Osteocyte (in vitro differentiated cells): ENCODE data around the gene UBXN10. TPM values are rescaled to one million over a fixed set of nuclear protein-coding genes. Genes with fewer than 3 reads are reported as not detected.

ENCODE experiments used
- DNase-seq: peaks from one replicate; pipeline ENCODE4 v3.0.0; 2021; ENCODE audit warnings: mixed read lengths; ENCODE audit not compliant: unreplicated experiment; ENCODE audit errors: extremely low spot score
- H3K27ac Mint-ChIP-seq: one replicate; pipeline ENCODE4 v1.8.0; 2021; ENCODE audit warnings: mild to moderate bottlenecking, mixed read lengths; ENCODE audit not compliant: unreplicated experiment
- H3K27me3 Mint-ChIP-seq: one replicate; pipeline ENCODE4 v1.8.0; 2021; ENCODE audit warnings: mixed read lengths; ENCODE audit not compliant: unreplicated experiment
- H3K36me3 Mint-ChIP-seq: one replicate; pipeline ENCODE4 v1.8.0; 2021; ENCODE audit warnings: mixed read lengths; ENCODE audit not compliant: unreplicated experiment
- H3K4me1 Mint-ChIP-seq: one replicate; pipeline ENCODE4 v1.8.0; 2021; ENCODE audit warnings: mixed read lengths; ENCODE audit not compliant: unreplicated experiment
- H3K4me3 Mint-ChIP-seq: one replicate; pipeline ENCODE4 v1.8.0; 2021; ENCODE audit warnings: mild to moderate bottlenecking, moderate library complexity, mixed read lengths; ENCODE audit not compliant: unreplicated experiment
- H3K9me3 Mint-ChIP-seq: one replicate; pipeline ENCODE4 v1.8.0; 2021; ENCODE audit warnings: mixed read lengths; ENCODE audit not compliant: unreplicated experiment
- CTCF ChIP-seq: fragments of 200-600 bp; sonication (generic); IDR thresholded peaks from 2 replicates; pipeline ENCODE4 v1.5.0; 2021; ENCODE audit warnings: antibody characterized with exemption, mild to moderate bottlenecking, moderate library complexity
- total RNA-seq: library from RNA; stranded (reverse); gene quantifications from 2 replicates; pipeline ENCODE4 v1.2.1, GENCODE V29; 2021

Gene UBXN10
- total RNA-seq, 1 donor from 2014 or later, result not detected

GRCh38 chr1:20198918-20199317, 13.0 kb downstream of the UBXN10 start:
- no peaks in the 10 kb centered on the region for H3K36me3 Mint-ChIP-seq
- H3K4me3 Mint-ChIP-seq, result no peak overlapping the region
- peaks cover 15% of the 10 kb centered on the region for H3K27me3 Mint-ChIP-seq
- H3K27ac Mint-ChIP-seq, result no peak overlapping the region
- H3K9me3 Mint-ChIP-seq, result no peaks in the 10 kb centered on the region
- no peak for TF ChIP-seq CTCF
- no peaks in the 10 kb centered on the region for H3K4me1 Mint-ChIP-seq
- DNase-seq, result no peak

- no peaks in the 10 kb centered on the region for H3K4me1 Mint-ChIP-seq
- DNase-seq, result no peak
- no peak for TF ChIP-seq CTCF
- no peak overlapping the region for H3K27ac Mint-ChIP-seq
- no peak overlapping the region for H3K4me3 Mint-ChIP-seq
- no peaks in the 10 kb centered on the region for H3K9me3 Mint-ChIP-seq
- peaks cover 11% of the 10 kb centered on the region for H3K27me3 Mint-ChIP-seq
- no peaks in the 10 kb centered on the region for H3K36me3 Mint-ChIP-seq
Observed at GRCh38 chr1:20199403-20199802, 13.5 kb downstream of the UBXN10 start.

GRCh38 chr1:20199840-20200239, 13.9 kb downstream of the UBXN10 start:
- DNase-seq, result no peak
- Mint-ChIP-seq H3K27ac (no peak overlapping the region), H3K27me3 (peaks cover 11% of the 10 kb centered on the region), H3K4me3 (no peak overlapping the region), H3K9me3 (no peaks in the 10 kb centered on the region), H3K4me1 (no peaks in the 10 kb centered on the region), H3K36me3 (no peaks in the 10 kb centered on the region)
- TF ChIP-seq CTCF, result no peak

GRCh38 chr1:20200966-20201365, 15.1 kb downstream of the UBXN10 start:
- Mint-ChIP-seq H3K36me3 (no peaks in the 10 kb centered on the region), H3K9me3 (no peaks in the 10 kb centered on the region), H3K4me3 (no peak overlapping the region), H3K27me3 (peaks cover 11% of the 10 kb centered on the region), H3K27ac (no peak overlapping the region), H3K4me1 (no peaks in the 10 kb centered on the region)
- no peak for TF ChIP-seq CTCF
- DNase-seq, result no peak

GRCh38 chr1:20202166-20202565, 16.3 kb downstream of the UBXN10 start:
- Mint-ChIP-seq H3K4me1 (no peaks in the 10 kb centered on the region), H3K27me3 (peaks cover 11% of the 10 kb centered on the region), H3K36me3 (no peaks in the 10 kb centered on the region), H3K9me3 (no peaks in the 10 kb centered on the region), H3K4me3 (no peak overlapping the region), H3K27ac (no peak overlapping the region)
- no peak for TF ChIP-seq CTCF
- no peak for DNase-seq
